BLaER1 (cell line): ENCODE data around the gene SLIT3.

ENCODE experiments used
- H3K27ac ChIP-seq: shearing (Covaris generic); formaldehyde crosslinking; 2 replicates; pipeline ENCODE4 v1.8.1; 2022
- H3K27me3 ChIP-seq: shearing (Covaris generic); formaldehyde crosslinking; 2 replicates; pipeline ENCODE4 v1.8.1; 2022
- H3K36me3 ChIP-seq: shearing (Covaris generic); formaldehyde crosslinking; 2 replicates; pipeline ENCODE4 v1.8.1; 2022
- H3K4me1 ChIP-seq: shearing (Covaris generic); formaldehyde crosslinking; 2 replicates; pipeline ENCODE4 v1.8.1; 2022
- H3K4me2 ChIP-seq: shearing (Covaris generic); formaldehyde crosslinking; 2 replicates; pipeline ENCODE4 v1.8.1; 2022
- H3K4me3 ChIP-seq: shearing (Covaris generic); formaldehyde crosslinking; 2 replicates; pipeline ENCODE4 v1.8.1; 2022
- H3K9ac ChIP-seq: shearing (Covaris generic); formaldehyde crosslinking; 2 replicates; pipeline ENCODE4 v1.8.1; 2022
- H3K9me3 ChIP-seq: shearing (Covaris generic); formaldehyde crosslinking; 2 replicates; pipeline ENCODE4 v1.8.1; 2022
- H4K20me1 ChIP-seq: shearing (Covaris generic); formaldehyde crosslinking; 2 replicates; pipeline ENCODE4 v1.8.1; 2022
- Cebpa-rat ChIP-seq: shearing (Covaris generic); IDR thresholded peaks from 2 replicates; pipeline ENCODE4 v1.8.1; 2022

The SLIT3 gene

GRCh38 chr5:169204788-169205400 is 96.0 kb downstream of the SLIT3 start:
- no peaks in the 10 kb centered on the region for H3K36me3 ChIP-seq
- H3K9me3 ChIP-seq, result peaks cover 12% of the 10 kb centered on the region
- no peak overlapping the region for H3K9ac ChIP-seq
- no peaks in the 10 kb centered on the region for H4K20me1 ChIP-seq
- no peaks in the 10 kb centered on the region for H3K27me3 ChIP-seq
- no peak overlapping the region for H3K4me2 ChIP-seq
- H3K4me3 ChIP-seq, result no peak overlapping the region
- peaks cover 6% of the 10 kb centered on the region for H3K4me1 ChIP-seq
- H3K27ac ChIP-seq, result no peak overlapping the region
- no peak for TF ChIP-seq Cebpa-rat

- Histone ChIP-seq H3K4me3 (no peak overlapping the region), H3K9ac (no peak overlapping the region), H3K9me3 (peaks cover 12% of the 10 kb centered on the region), H4K20me1 (no peaks in the 10 kb centered on the region), H3K4me1 (peaks cover 8% of the 10 kb centered on the region), H3K4me2 (no peak overlapping the region), H3K27ac (no peak overlapping the region), H3K36me3 (no peaks in the 10 kb centered on the region), H3K27me3 (no peaks in the 10 kb centered on the region)
- TF ChIP-seq Cebpa-rat, result no peak
Measured at GRCh38 chr5:169202969-169203368, 98.0 kb downstream of the SLIT3 start.

GRCh38 chr5:169201597-169201996 is 99.3 kb downstream of the SLIT3 start:
- peaks cover 12% of the 10 kb centered on the region for H3K9me3 ChIP-seq
- H3K4me2 ChIP-seq, result no peak overlapping the region
- no peaks in the 10 kb centered on the region for H4K20me1 ChIP-seq
- no peak overlapping the region for H3K4me3 ChIP-seq
- no peaks in the 10 kb centered on the region for H3K27me3 ChIP-seq
- TF ChIP-seq Cebpa-rat, result no peak
- H3K27ac ChIP-seq, result no peak overlapping the region
- H3K9ac ChIP-seq, result no peak overlapping the region
- no peaks in the 10 kb centered on the region for H3K36me3 ChIP-seq
- peaks cover 8% of the 10 kb centered on the region for H3K4me1 ChIP-seq

- no peaks in the 10 kb centered on the region for H3K36me3 ChIP-seq
- H3K9ac ChIP-seq, result no peak overlapping the region
- TF ChIP-seq Cebpa-rat, result no peak
Measured at GRCh38 chr5:169200125-169200778, 100.7 kb downstream of the SLIT3 start.

GRCh38 chr5:169197343-169197742 is 103.6 kb downstream of the SLIT3 start:
- no peak for TF ChIP-seq Cebpa-rat
- Histone ChIP-seq H3K9ac (no peak overlapping the region), H3K27ac (no peak overlapping the region), H3K27me3 (no peaks in the 10 kb centered on the region), H3K4me1 (peaks cover 8% of the 10 kb centered on the region), H3K4me3 (no peak overlapping the region), H3K36me3 (no peaks in the 10 kb centered on the region), H3K9me3 (peaks cover 11% of the 10 kb centered on the region), H3K4me2 (no peak overlapping the region), H4K20me1 (no peaks in the 10 kb centered on the region)

More at GRCh38 chr5:169200125-169200778, 100.7 kb downstream of the SLIT3 start:
- H3K4me2 ChIP-seq, result peak overlapping the region; percentile 33
- peaks cover 8% of the 10 kb centered on the region for H3K4me1 ChIP-seq
- no peak overlapping the region for H3K27ac ChIP-seq
- H3K4me3 ChIP-seq, result no peak overlapping the region
- no peaks in the 10 kb centered on the region for H3K27me3 ChIP-seq
- H4K20me1 ChIP-seq, result no peaks in the 10 kb centered on the region
- peaks cover 12% of the 10 kb centered on the region for H3K9me3 ChIP-seq

GRCh38 chr5:169196059-169196458 is 104.9 kb downstream of the SLIT3 start:
- Histone ChIP-seq H3K4me2 (no peak overlapping the region), H3K36me3 (no peaks in the 10 kb centered on the region), H3K9me3 (no peaks in the 10 kb centered on the region), H3K27ac (no peak overlapping the region), H3K27me3 (no peaks in the 10 kb centered on the region), H3K9ac (no peak overlapping the region), H4K20me1 (no peaks in the 10 kb centered on the region), H3K4me3 (no peak overlapping the region), H3K4me1 (peaks cover 8% of the 10 kb centered on the region)
- TF ChIP-seq Cebpa-rat, result no peak

GRCh38 chr5:169195601-169196000 is 105.3 kb downstream of the SLIT3 start:
- Histone ChIP-seq H3K4me3 (no peak overlapping the region), H3K27ac (no peak overlapping the region), H4K20me1 (no peaks in the 10 kb centered on the region), H3K9ac (no peak overlapping the region), H3K36me3 (no peaks in the 10 kb centered on the region), H3K4me1 (peaks cover 8% of the 10 kb centered on the region), H3K9me3 (no peaks in the 10 kb centered on the region), H3K4me2 (no peak overlapping the region), H3K27me3 (no peaks in the 10 kb centered on the region)
- TF ChIP-seq Cebpa-rat, result no peak

- no peaks in the 10 kb centered on the region for H4K20me1 ChIP-seq
- no peaks in the 10 kb centered on the region for H3K4me1 ChIP-seq
- no peak overlapping the region for H3K4me2 ChIP-seq
- no peaks in the 10 kb centered on the region for H3K36me3 ChIP-seq
- H3K4me3 ChIP-seq, result no peak overlapping the region
- no peak overlapping the region for H3K27ac ChIP-seq
- no peaks in the 10 kb centered on the region for H3K27me3 ChIP-seq
- H3K9ac ChIP-seq, result no peak overlapping the region
- H3K9me3 ChIP-seq, result no peaks in the 10 kb centered on the region
- TF ChIP-seq Cebpa-rat, result no peak
Measured at GRCh38 chr5:169192536-169192935, 108.4 kb downstream of the SLIT3 start.

- Histone ChIP-seq H3K27ac (no peak overlapping the region), H3K36me3 (no peaks in the 10 kb centered on the region), H3K4me1 (no peaks in the 10 kb centered on the region), H3K9ac (no peak overlapping the region), H3K4me2 (no peak overlapping the region), H3K27me3 (no peaks in the 10 kb centered on the region), H3K4me3 (no peak overlapping the region), H4K20me1 (no peaks in the 10 kb centered on the region), H3K9me3 (no peaks in the 10 kb centered on the region)
- TF ChIP-seq Cebpa-rat, result no peak
Measured at GRCh38 chr5:169190849-169191248, 110.1 kb downstream of the SLIT3 start.

- Histone ChIP-seq H3K4me1 (no peaks in the 10 kb centered on the region), H3K9ac (no peak overlapping the region), H3K4me3 (no peak overlapping the region), H3K27me3 (no peaks in the 10 kb centered on the region), H4K20me1 (no peaks in the 10 kb centered on the region), H3K36me3 (no peaks in the 10 kb centered on the region), H3K9me3 (no peaks in the 10 kb centered on the region), H3K4me2 (no peak overlapping the region), H3K27ac (no peak overlapping the region)
- no peak for TF ChIP-seq Cebpa-rat
Measured at GRCh38 chr5:169185626-169186025, 115.3 kb downstream of the SLIT3 start.

GRCh38 chr5:169183576-169183975 is 117.4 kb downstream of the SLIT3 start:
- H3K36me3 ChIP-seq, result no peaks in the 10 kb centered on the region
- no peak overlapping the region for H3K27ac ChIP-seq
- no peak overlapping the region for H3K9ac ChIP-seq
- no peaks in the 10 kb centered on the region for H4K20me1 ChIP-seq
- H3K9me3 ChIP-seq, result no peaks in the 10 kb centered on the region
- H3K4me1 ChIP-seq, result no peaks in the 10 kb centered on the region
- no peak for TF ChIP-seq Cebpa-rat
- H3K4me3 ChIP-seq, result no peak overlapping the region
- H3K4me2 ChIP-seq, result no peak overlapping the region
- H3K27me3 ChIP-seq, result no peaks in the 10 kb centered on the region
